Caco-2 (cell line): ENCODE measurements around the gene RAB11FIP4. TPM values are rescaled to one million over a fixed set of nuclear protein-coding genes. Genes with fewer than 3 reads are reported as not detected.

Experiments used
- BruUV-seq: library from RNA; stranded (reverse); fragments of 400-500 nt; replicated peaks from 2 replicates; lab custom pipeline; 2021; lab: Mats Ljungman, UMichigan
- CTCF ChIA-PET: fragments of 300-600 bp; sonication (Branson Sonifier 250); formaldehyde crosslinking; loops from one replicate; lab custom pipeline; 2022; ENCODE audit warnings: antibody characterized with exemption; lab: Charles Lee
- POLR2A ChIA-PET: fragments of 300-600 bp; sonication (Branson Sonifier 250); formaldehyde crosslinking; loops from one replicate; lab custom pipeline; 2022; ENCODE audit warnings: antibody characterized with exemption; lab: Charles Lee
- DNase-seq, 2 experiments: peaks; one replicate each; pipeline versions ENCODE4 v3.0.0 to v3.0.0-alpha.2; 2020 to 2022
- H3K27me3 ChIP-seq: replicated peaks from 2 replicates; pipeline ENCODE4 v1.6.0; 2011; ENCODE audit warnings: low read length; ENCODE audit not compliant: control insufficient read depth, insufficient read depth
- H3K36me3 ChIP-seq: 2 replicates; pipeline ENCODE4 v1.5.1; 2011; ENCODE audit warnings: low read length; ENCODE audit not compliant: control insufficient read depth, insufficient read depth
- H3K4me1 ChIP-seq: fragments of 250-450 bp; sonication (Bioruptor Pico); 2 replicates; pipeline ENCODE4 v1.5.1; 2020; ENCODE audit warnings: mild to moderate bottlenecking
- H3K4me3 ChIP-seq: 2 replicates; pipeline ENCODE4 v1.5.1; 2011; ENCODE audit warnings: low read depth, mild to moderate bottlenecking, control low read depth, low read length
- H3K9me3 ChIP-seq: fragments of 250-450 bp; sonication (Bioruptor Pico); 2 replicates; pipeline ENCODE4 v1.5.1; 2020; ENCODE audit warnings: mild to moderate bottlenecking, moderate library complexity
- H3K27ac Mint-ChIP-seq: one replicate; pipeline ENCODE4 v1.8.0; 2022; ENCODE audit warnings: mixed read lengths; ENCODE audit not compliant: unreplicated experiment
- H3K27me3 Mint-ChIP-seq: one replicate; pipeline ENCODE4 v1.8.0; 2022; ENCODE audit warnings: mixed read lengths; ENCODE audit not compliant: insufficient read depth, unreplicated experiment
- H3K36me3 Mint-ChIP-seq: one replicate; pipeline ENCODE4 v1.8.0; 2022; ENCODE audit warnings: mild to moderate bottlenecking, mixed read lengths; ENCODE audit not compliant: insufficient read depth, unreplicated experiment
- H3K4me1 Mint-ChIP-seq: one replicate; pipeline ENCODE4 v1.8.0; 2022; ENCODE audit warnings: low read depth, mixed read lengths; ENCODE audit not compliant: unreplicated experiment
- H3K4me3 Mint-ChIP-seq: one replicate; pipeline ENCODE4 v1.8.0; 2022; ENCODE audit warnings: mild to moderate bottlenecking, moderate library complexity, mixed read lengths; ENCODE audit not compliant: unreplicated experiment
- H3K9me3 Mint-ChIP-seq: one replicate; pipeline ENCODE4 v1.8.0; 2022; ENCODE audit warnings: mixed read lengths; ENCODE audit not compliant: unreplicated experiment
- CTCF ChIP-seq, 2 experiments: fragments of 200-600 bp in 1 of 2; IDR thresholded peaks; 1 replicate in 1 of 2; 2 replicates in 1 of 2; pipeline versions ENCODE4 v1.5.1 to v1.8.0; 2011 to 2022; ENCODE audit warnings: antibody characterized with exemption in 1 of 2, control low read depth in 1 of 2, inconsistent platforms in 1 of 2, low read depth in 1 of 2, low read length in 1 of 2, mild to moderate bottlenecking in 1 of 2, moderate library complexity in 1 of 2; ENCODE audit not compliant: insufficient read depth in 1 of 2, severe bottlenecking in 1 of 2, unreplicated experiment in 1 of 2
- intact Hi-C: fragments of 100-400 bp; cut with micrococcal nuclease; formaldehyde crosslinking; loops from one replicate; pipeline ENCODE4 v1.10.0; 2022; ENCODE audit not compliant: unreplicated experiment
- microRNA-seq: library from miRNA; unstranded; fragments of <30 nt; microRNA quantifications from one replicate; pipeline ENCODE4 v1.2.0, GENCODE V29; 2022
- total RNA-seq: library from RNA; stranded (reverse); gene quantifications from 2 replicates; pipeline ENCODE4 v1.2.3, GENCODE V29; 2022

The RAB11FIP4 gene
- total RNA-seq, 1 experiment from 2014 or later = 90.3 TPM

GRCh38 chr17:31587462-31587861 is 196.0 kb downstream of the RAB11FIP4 start:
- TF ChIP-seq CTCF (IDR thresholded peaks at IDR 0.05; ENCODE audit: insufficient read depth in 1 of 2, low read depth in 1 of 2, low read length in 1 of 2, severe bottlenecking in 1 of 2, unreplicated experiment in 1 of 2) = no peak
- no peak overlapping the region for H3K27ac Mint-ChIP-seq
- ChIA-PET CTCF (no interaction called here), POLR2A (no interaction called here)
- no peaks in the 10 kb centered on the region for H3K9me3 Mint-ChIP-seq
- no peak overlapping the region for H3K4me3 Mint-ChIP-seq
- H3K36me3 Mint-ChIP-seq = peaks cover 5% of the 10 kb centered on the region
- Histone ChIP-seq H3K4me3 (no peak overlapping the region), H3K27me3 (no peaks in the 10 kb centered on the region), H3K4me1 (no peaks in the 10 kb centered on the region), H3K36me3 (no peaks in the 10 kb centered on the region), H3K9me3 (no peaks in the 10 kb centered on the region)
- H3K27me3 Mint-ChIP-seq = no peaks in the 10 kb centered on the region
- intact Hi-C loops = loop anchor here (10.0 kb wide), 1 partner anchor 63 kb away; no protein-coding TSS in a partner anchor
- no TSS peak for BruUV-seq
- no peaks in the 10 kb centered on the region for H3K4me1 Mint-ChIP-seq
- DNase-seq = no peak

Small RNA genes lying within 50 kb of the gene (microRNA-seq; reads per million reads assigned to microRNA genes)
- gene MIR193A = 1,264 reads per million, percentile 89 among the genes with 10 or more reads in this experiment
- 10.6 reads per million, percentile 50 among the genes with 10 or more reads in this experiment for gene MIR365B
- 25.3 reads per million, percentile 59 among the genes with 10 or more reads in this experiment for gene MIR4725

Other genes with a start within 250 kb of the RAB11FIP4 start
- gene OMG, start 94.4 kb upstream of the RAB11FIP4 start, total RNA-seq = not detected in 2 replicates
- gene EVI2B, start 77.6 kb upstream of the RAB11FIP4 start, total RNA-seq = not detected in 2 replicates
- not detected in 2 replicates for gene EVI2A, start 70.1 kb upstream of the RAB11FIP4 start, total RNA-seq